H9 (cell line): ENCODE results near the gene CAND2. TPM values are rescaled to one million over a fixed set of nuclear protein-coding genes. Genes with fewer than 3 reads are reported as not detected.
A peak's percentile ranks its signal among the peaks of the same experiment; 100 is the strongest.

Experiments used
- DNase-seq: peaks from one replicate; pipeline ENCODE4 v3.0.0-alpha.2; 2017
- H2AFZ ChIP-seq: one replicate; pipeline ENCODE4 v1.6.1; 2013; ENCODE audit warnings: mild to moderate bottlenecking, low read length, control low read depth, moderate library complexity
- H2AK5ac ChIP-seq: 2 replicates; pipeline ENCODE4 v1.6.1; 2013; ENCODE audit warnings: low read length, control low read depth, mixed read lengths; ENCODE audit not compliant: insufficient read length
- H2BK120ac ChIP-seq: one replicate; pipeline ENCODE4 v1.6.1; 2013; ENCODE audit warnings: low read depth, mild to moderate bottlenecking, low read length, control low read depth, inconsistent platforms; ENCODE audit not compliant: poor library complexity, severe bottlenecking
- H2BK12ac ChIP-seq: 2 replicates; pipeline ENCODE4 v1.6.1; 2013; ENCODE audit warnings: low read length, control low read depth, mixed read lengths, low read depth; ENCODE audit not compliant: insufficient read length
- H2BK15ac ChIP-seq: 2 replicates; pipeline ENCODE4 v1.6.1; 2013; ENCODE audit warnings: low read depth, low read length, control low read depth
- H2BK20ac ChIP-seq: one replicate; pipeline ENCODE4 v1.6.1; 2013; ENCODE audit warnings: low read depth, mild to moderate bottlenecking, low read length, control low read depth, inconsistent platforms; ENCODE audit not compliant: poor library complexity, severe bottlenecking
- H2BK5ac ChIP-seq: 2 replicates; pipeline ENCODE4 v1.6.1; 2013; ENCODE audit warnings: low read length, control low read depth, mixed read lengths; ENCODE audit not compliant: insufficient read length
- H3K14ac ChIP-seq: 2 replicates; pipeline ENCODE4 v1.6.1; 2013; ENCODE audit warnings: low read length, control low read depth; ENCODE audit not compliant: insufficient read depth
- H3K18ac ChIP-seq: 2 replicates; pipeline ENCODE4 v1.6.1; 2013; ENCODE audit warnings: low read depth, mild to moderate bottlenecking, mixed read lengths, low read length, control low read depth; ENCODE audit not compliant: insufficient read length
- H3K23ac ChIP-seq: 2 replicates; pipeline ENCODE4 v1.6.1; 2013; ENCODE audit warnings: low read length, control low read depth, mixed read lengths, low read depth; ENCODE audit not compliant: insufficient read length
- H3K23me2 ChIP-seq: 2 replicates; pipeline ENCODE4 v1.6.1; 2013; ENCODE audit warnings: low read depth, mild to moderate bottlenecking, mixed read lengths, low read length, control low read depth; ENCODE audit not compliant: insufficient read length, poor library complexity, severe bottlenecking
- H3K27ac ChIP-seq: 2 replicates; pipeline ENCODE4 v1.5.1; 2013; ENCODE audit warnings: low read length, control low read depth, mixed read lengths, low read depth; ENCODE audit not compliant: insufficient read length
- H3K27me3 ChIP-seq: 2 replicates; pipeline ENCODE4 v1.6.1; 2013; ENCODE audit warnings: low read length, control low read depth, inconsistent platforms; ENCODE audit not compliant: insufficient read depth
- H3K4ac ChIP-seq: 2 replicates; pipeline ENCODE4 v1.6.1; 2013; ENCODE audit warnings: low read depth, mild to moderate bottlenecking, control low read depth, inconsistent platforms, low read length, moderate library complexity
- H3K4me1 ChIP-seq: 2 replicates; pipeline ENCODE4 v1.6.1; 2013; ENCODE audit warnings: low read length, control low read depth, inconsistent platforms; ENCODE audit not compliant: insufficient read depth
- H3K4me2 ChIP-seq: 2 replicates; pipeline ENCODE4 v1.6.1; 2013; ENCODE audit warnings: low read length, control low read depth, mixed read lengths; ENCODE audit not compliant: insufficient read length, insufficient read depth
- H3K56ac ChIP-seq: 2 replicates; pipeline ENCODE4 v1.6.1; 2013; ENCODE audit warnings: low read depth, mild to moderate bottlenecking, mixed read lengths, low read length, control low read depth; ENCODE audit not compliant: insufficient read length
- H3K79me1 ChIP-seq: 2 replicates; pipeline ENCODE4 v1.6.1; 2013; ENCODE audit warnings: low read depth, mild to moderate bottlenecking, moderate library complexity, low read length, control low read depth, inconsistent platforms; ENCODE audit not compliant: insufficient read depth, poor library complexity, severe bottlenecking
- H3K79me2 ChIP-seq: 2 replicates; pipeline ENCODE4 v1.6.1; 2013; ENCODE audit warnings: low read length, control low read depth, inconsistent platforms; ENCODE audit not compliant: insufficient read depth
- H3K9ac ChIP-seq: 2 replicates; pipeline ENCODE4 v1.6.1; 2013; ENCODE audit warnings: low read length, control low read depth, mixed read lengths; ENCODE audit not compliant: insufficient read length; ENCODE audit errors: extremely low read depth
- H3K9me3 ChIP-seq: one replicate; pipeline ENCODE4 v1.6.1; 2013; ENCODE audit warnings: low read depth, low read length, inconsistent platforms; ENCODE audit not compliant: control insufficient read depth
- H3T11ph ChIP-seq: one replicate; pipeline ENCODE4 v1.6.1; 2013; ENCODE audit warnings: mild to moderate bottlenecking, low read length, control low read depth, inconsistent platforms
- H4K20me1 ChIP-seq: one replicate; pipeline ENCODE4 v1.6.1; 2013; ENCODE audit not compliant: control insufficient read depth, insufficient read length, insufficient read depth
- H4K5ac ChIP-seq: 2 replicates; pipeline ENCODE4 v1.6.1; 2013; ENCODE audit warnings: low read depth, mild to moderate bottlenecking, mixed read lengths, low read length, control low read depth; ENCODE audit not compliant: insufficient read length
- H4K8ac ChIP-seq: replicated peaks from 2 replicates; pipeline ENCODE4 v1.6.1; 2013; ENCODE audit warnings: low read length, control low read depth, mixed read lengths, low read depth; ENCODE audit not compliant: insufficient read length
- H4K91ac ChIP-seq: 2 replicates; pipeline ENCODE4 v1.6.1; 2013; ENCODE audit warnings: low read depth, mild to moderate bottlenecking, moderate library complexity, mixed read lengths, low read length, control low read depth; ENCODE audit not compliant: insufficient read length
- H3K27ac Mint-ChIP-seq, 3 experiments: 2 replicates in 2 of 3; 3 replicates in 1 of 3; pipeline ENCODE4 v1.8.0; 2020 to 2021; ENCODE audit warnings: mixed read lengths in 3 of 3, mild to moderate bottlenecking in 1 of 3, moderate library complexity in 1 of 3
- H3K27me3 Mint-ChIP-seq: 2 replicates; pipeline ENCODE4 v1.8.0; 2021; ENCODE audit warnings: low read depth, mild to moderate bottlenecking, moderate library complexity, mixed read lengths
- H3K36me3 Mint-ChIP-seq, 3 experiments: 2 replicates in 2 of 3; 3 replicates in 1 of 3; pipeline ENCODE4 v1.8.0; 2020 to 2021; ENCODE audit warnings: low read depth in 3 of 3, mixed read lengths in 3 of 3; ENCODE audit not compliant: insufficient read depth in 1 of 3
- H3K4me1 Mint-ChIP-seq, 2 experiments: 2 replicates each; pipeline ENCODE4 v1.8.0; 2020; ENCODE audit warnings: mixed read lengths in 2 of 2
- H3K4me3 Mint-ChIP-seq, 2 experiments: 2 replicates in 1 of 2; 3 replicates in 1 of 2; pipeline ENCODE4 v1.8.0; 2020 to 2021; ENCODE audit warnings: mild to moderate bottlenecking in 2 of 2, mixed read lengths in 2 of 2, moderate library complexity in 1 of 2
- H3K9me3 Mint-ChIP-seq, 2 experiments: 2 replicates in 1 of 2; 3 replicates in 1 of 2; pipeline ENCODE4 v1.8.0; 2020; ENCODE audit warnings: mild to moderate bottlenecking in 2 of 2, mixed read lengths in 2 of 2, moderate library complexity in 1 of 2
- WGBS: extraction: QIAGEN DNeasy Blood & Tissue Kit; methylation state at CpG from one replicate; pipeline ENCODE4 v1.1.7; 2013; ENCODE audit warnings: missing lambda C conversion rate, low lambda C conversion rate, mixed read lengths; ENCODE audit not compliant: insufficient read length; ENCODE audit errors: extremely low coverage; 5-methylcytosine and 5-hydroxymethylcytosine counted together
- total RNA-seq: library from RNA; stranded (reverse); gene quantifications from 2 replicates; pipeline ENCODE4 v1.2.1, GENCODE V29; 2021
- TF ChIP-seq, protein P1 (sequence below): fragments of 200-600 bp; sonication (generic); conservative IDR thresholded peaks from 3 replicates; pipeline ENCODE4 v1.8.0; 2021; ENCODE audit warnings: antibody characterized with exemption, mild to moderate bottlenecking

The CAND2 gene
- total RNA-seq, 1 experiment from 2014 or later, result 10.7 TPM

DNA sequence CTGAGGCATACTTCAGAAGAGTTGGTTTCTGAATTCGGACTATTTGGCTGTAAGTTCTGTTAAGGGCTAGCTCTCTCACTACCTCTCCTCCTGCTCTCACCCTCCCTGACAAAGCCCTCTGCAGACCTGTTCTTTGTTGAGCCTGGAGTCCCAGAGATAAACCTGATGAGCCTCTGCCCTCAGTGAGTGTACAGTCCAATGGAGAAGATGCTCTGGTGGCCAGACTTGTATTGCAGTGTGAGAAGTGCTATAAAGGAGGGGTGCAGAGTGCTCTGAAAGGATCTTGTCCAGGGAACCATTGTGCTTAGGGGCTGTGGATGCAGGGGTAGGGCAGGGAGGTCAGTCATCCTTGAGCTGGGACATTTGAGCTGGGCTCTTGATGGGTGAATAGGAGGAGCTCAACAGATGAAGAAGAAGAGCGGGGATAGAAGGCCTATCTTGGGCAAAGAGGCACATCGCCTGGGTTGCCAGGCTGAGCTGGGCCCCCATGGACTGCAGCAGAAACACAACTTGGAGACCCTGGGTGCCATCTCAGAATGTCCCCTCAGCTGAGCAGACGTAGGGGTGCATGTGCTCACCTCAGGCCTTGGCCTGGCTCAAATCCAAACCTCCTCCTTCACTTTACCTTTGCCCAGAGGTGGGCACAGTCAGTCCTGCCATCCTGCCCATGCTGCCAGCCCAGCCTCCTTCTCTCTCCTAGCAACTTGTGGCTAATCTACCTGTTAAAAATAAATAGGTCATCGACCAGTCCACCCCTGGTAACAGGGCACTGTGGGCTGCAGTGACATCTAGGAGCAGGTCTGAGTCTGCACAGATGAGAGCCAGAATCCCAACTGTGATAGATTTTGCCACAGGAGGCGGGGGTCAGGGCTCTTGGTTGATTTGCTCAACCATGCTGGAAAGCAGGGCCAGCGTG is 3.3 kb downstream of the CAND2 start:
- Histone ChIP-seq H2BK120ac (no peak overlapping the region), H4K91ac (no peak overlapping the region), H2AK5ac (no peak overlapping the region), H2AFZ (no peak overlapping the region), H3K4ac (no peak overlapping the region), H3K14ac (no peak overlapping the region), H3K27ac (no peak overlapping the region), H3K79me2 (no peaks in the 10 kb centered on the region), H2BK20ac (no peak overlapping the region), H3K23me2 (no peaks in the 10 kb centered on the region), H3K56ac (no peak overlapping the region), H3K4me1 (0 out of 2 replicates have a peak, but pooled peaks cover 2% of the 10 kb centered on the region), H3K23ac (no peak overlapping the region), H2BK15ac (no peak overlapping the region), H4K8ac (no peak overlapping the region), H4K20me1 (no peaks in the 10 kb centered on the region), H2BK5ac (no peak overlapping the region), H3K79me1 (no peaks in the 10 kb centered on the region), H3K9ac (no peak overlapping the region), H3K4me2 (no peak overlapping the region), H3K18ac (no peak overlapping the region), H4K5ac (no peak overlapping the region), H3K27me3 (no peaks in the 10 kb centered on the region), H3T11ph (no peak overlapping the region), H3K9me3 (no peaks in the 10 kb centered on the region), H2BK12ac (no peak overlapping the region)
- Mint-ChIP-seq H3K36me3 (peaks cover 0 to 16% (median 11%) of the 10 kb centered on the region in 3 experiments; a peak in 6 of 7 replicates), H3K9me3 (peaks cover 0 to 4% of the 10 kb centered on the region in 2 experiments; a peak in 2 of 5 replicates), H3K27me3 (peaks cover 9% of the 10 kb centered on the region), H3K4me1 (peaks cover 5 to 17% of the 10 kb centered on the region in 2 experiments; a peak in 3 of 4 replicates), H3K4me3 (no peak overlapping the region), H3K27ac (peak overlapping the region in 1 of 3 experiments; percentile 3; a peak in 1 of 7 replicates)
- WGBS, result no CpG with 5 or more reads among the region's 7 CpGs
- DNase-seq, result no peak
- TF ChIP-seq, protein P1, sequence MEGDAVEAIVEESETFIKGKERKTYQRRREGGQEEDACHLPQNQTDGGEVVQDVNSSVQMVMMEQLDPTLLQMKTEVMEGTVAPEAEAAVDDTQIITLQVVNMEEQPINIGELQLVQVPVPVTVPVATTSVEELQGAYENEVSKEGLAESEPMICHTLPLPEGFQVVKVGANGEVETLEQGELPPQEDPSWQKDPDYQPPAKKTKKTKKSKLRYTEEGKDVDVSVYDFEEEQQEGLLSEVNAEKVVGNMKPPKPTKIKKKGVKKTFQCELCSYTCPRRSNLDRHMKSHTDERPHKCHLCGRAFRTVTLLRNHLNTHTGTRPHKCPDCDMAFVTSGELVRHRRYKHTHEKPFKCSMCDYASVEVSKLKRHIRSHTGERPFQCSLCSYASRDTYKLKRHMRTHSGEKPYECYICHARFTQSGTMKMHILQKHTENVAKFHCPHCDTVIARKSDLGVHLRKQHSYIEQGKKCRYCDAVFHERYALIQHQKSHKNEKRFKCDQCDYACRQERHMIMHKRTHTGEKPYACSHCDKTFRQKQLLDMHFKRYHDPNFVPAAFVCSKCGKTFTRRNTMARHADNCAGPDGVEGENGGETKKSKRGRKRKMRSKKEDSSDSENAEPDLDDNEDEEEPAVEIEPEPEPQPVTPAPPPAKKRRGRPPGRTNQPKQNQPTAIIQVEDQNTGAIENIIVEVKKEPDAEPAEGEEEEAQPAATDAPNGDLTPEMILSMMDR, result no peak
